ENCODE data around the gene RAB23. TPM values are rescaled to one million over a fixed set of nuclear protein-coding genes. Genes with fewer than 3 reads are reported as not detected.
A peak's percentile ranks its signal among the peaks of the same experiment; 100 is the strongest.

Gene RAB23
- total RNA-seq, 1 experiment from 2014 or later: 16.1 TPM

DNA sequence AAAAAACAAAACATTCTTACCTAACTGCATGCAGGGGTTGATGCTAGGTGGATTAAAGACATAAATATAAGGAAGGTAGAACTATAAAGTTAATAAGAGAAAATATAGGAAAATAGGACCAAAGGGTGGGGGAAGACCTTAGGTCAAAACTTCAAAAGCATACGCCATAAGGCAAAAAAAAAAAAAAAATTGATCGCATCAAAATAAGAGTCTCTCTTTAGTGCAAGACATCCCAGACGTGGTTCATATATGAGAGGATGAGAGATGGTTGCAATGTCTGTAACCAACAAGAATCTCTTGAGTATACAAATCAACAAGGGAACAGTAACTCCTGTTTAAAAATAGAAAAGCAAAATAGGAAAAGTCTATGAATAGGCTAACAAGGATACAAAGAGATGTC, 41.5 kb downstream of the RAB23 start:
- H3K4me3 ChIP-seq (ENCODE audit: insufficient read depth, low read depth, low read length): no peak overlapping the region
- no peaks in the 10 kb centered on the region for H3K27me3 ChIP-seq (ENCODE audit: control insufficient read depth, insufficient read depth, low read length)
- no peak for DNase-seq
- no peaks in the 10 kb centered on the region; the same call in 1 of the 2 replicates for H3K36me3 ChIP-seq (replicated peaks; ENCODE audit: control insufficient read depth, insufficient read depth, low read length)

DNA sequence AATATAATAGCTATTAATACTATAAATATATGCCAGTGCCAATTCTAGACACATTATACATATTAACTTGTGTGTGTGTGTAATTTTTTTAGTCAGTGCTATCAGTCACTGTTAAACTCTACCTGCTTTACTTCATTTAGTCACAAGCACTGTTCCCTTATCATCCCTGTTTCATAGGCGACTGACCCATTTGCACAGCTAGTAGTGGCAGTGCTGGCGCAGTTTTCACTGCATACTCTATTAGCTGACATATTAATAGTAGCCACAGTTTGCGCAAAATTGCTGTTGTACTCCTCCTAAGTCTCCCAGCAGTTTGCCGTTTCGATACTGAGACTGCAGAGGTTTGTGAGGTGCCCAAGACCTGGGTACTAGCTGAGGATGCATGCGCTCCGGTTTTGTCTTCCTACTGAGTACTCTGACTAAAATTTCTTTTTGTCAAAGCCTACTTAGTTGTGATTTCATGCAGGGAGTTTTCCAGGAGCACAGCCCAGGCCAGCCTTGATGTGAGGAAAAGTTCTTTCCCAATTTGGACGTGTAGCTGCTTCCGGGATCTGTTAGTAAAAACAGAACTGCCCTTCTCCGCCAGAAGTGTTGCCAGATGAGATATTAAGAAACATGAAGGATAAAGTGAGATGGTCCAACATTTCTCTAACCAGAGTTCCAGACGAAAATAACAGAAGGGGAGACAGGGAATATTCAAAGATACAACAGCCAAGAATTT, 44.4 kb downstream of the RAB23 start:
- no peak for DNase-seq
- Histone ChIP-seq H3K36me3 (replicated peaks; ENCODE audit: control insufficient read depth, insufficient read depth, low read length) (no peaks in the 10 kb centered on the region), H3K4me3 (ENCODE audit: insufficient read depth, low read depth, low read length) (no peak overlapping the region), H3K27me3 (ENCODE audit: control insufficient read depth, insufficient read depth, low read length) (no peaks in the 10 kb centered on the region)

- Histone ChIP-seq H3K27me3 (ENCODE audit: control insufficient read depth, insufficient read depth, low read length) (no peaks in the 10 kb centered on the region), H3K36me3 (replicated peaks; ENCODE audit: control insufficient read depth, insufficient read depth, low read length) (peaks cover 2% of the 10 kb centered on the region; the same call in 1 of the 2 replicates), H3K4me3 (ENCODE audit: insufficient read depth, low read depth, low read length) (no peak overlapping the region)
- no peak for DNase-seq
These were observed 47.6 kb downstream of the RAB23 start for GRCh38 chr6:57174511-57174907.

DNA sequence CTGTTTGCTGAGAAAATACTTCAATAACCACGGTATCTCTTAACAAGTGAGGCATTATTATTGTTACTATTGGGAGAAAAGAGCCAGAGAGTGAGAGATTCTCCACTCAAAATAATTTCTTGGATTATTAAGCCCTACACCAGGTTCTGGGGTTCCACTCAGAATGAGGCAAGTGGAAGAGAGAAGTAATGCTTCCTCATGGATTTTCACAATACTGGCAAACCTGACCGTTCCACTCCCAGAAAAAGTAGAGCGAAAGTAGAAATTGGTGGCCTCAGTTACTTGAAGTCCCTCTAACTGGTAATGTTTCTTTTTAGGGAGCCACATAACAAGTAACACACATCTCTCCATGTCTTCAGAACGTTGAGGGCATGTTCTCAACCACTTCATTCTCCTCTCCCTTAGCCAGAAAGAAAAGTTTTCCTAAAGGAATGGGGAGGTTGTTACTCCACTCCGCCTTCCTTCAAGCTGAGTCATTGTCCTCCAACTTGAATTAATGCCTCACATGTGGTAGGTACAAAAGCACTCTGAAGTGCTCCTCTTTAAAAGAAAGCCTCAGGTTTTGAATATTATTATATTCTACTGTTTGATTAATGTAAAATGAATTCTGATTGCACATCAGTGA, 48.1 kb downstream of the RAB23 start:
- Histone ChIP-seq H3K4me3 (ENCODE audit: insufficient read depth, low read depth, low read length) (peak overlapping the region; percentile 58), H3K27me3 (ENCODE audit: control insufficient read depth, insufficient read depth, low read length) (no peaks in the 10 kb centered on the region), H3K36me3 (replicated peaks; ENCODE audit: control insufficient read depth, insufficient read depth, low read length) (peaks cover 2% of the 10 kb centered on the region; the same call in 1 of the 2 replicates)
- peak; percentile 34 for DNase-seq

GRCh38 chr6:57173056-57173885, 48.8 kb downstream of the RAB23 start:
- DNase-seq: peak; percentile 46
- H3K4me3 ChIP-seq (ENCODE audit: insufficient read depth, low read depth, low read length): peak overlapping the region; percentile 58
- peaks cover 2% of the 10 kb centered on the region; the same call in 1 of the 2 replicates for H3K36me3 ChIP-seq (replicated peaks; ENCODE audit: control insufficient read depth, insufficient read depth, low read length)
- H3K27me3 ChIP-seq (ENCODE audit: control insufficient read depth, insufficient read depth, low read length): no peaks in the 10 kb centered on the region

- peak; percentile 86 for DNase-seq
- H3K36me3 ChIP-seq (replicated peaks; ENCODE audit: control insufficient read depth, insufficient read depth, low read length): peaks cover 2% of the 10 kb centered on the region; the same call in 1 of the 2 replicates
- H3K27me3 ChIP-seq (ENCODE audit: control insufficient read depth, insufficient read depth, low read length): no peaks in the 10 kb centered on the region
- peak within 1 kb of the TSS; percentile 58 for H3K4me3 ChIP-seq (ENCODE audit: insufficient read depth, low read depth, low read length)
These were observed 49.7 kb downstream of the RAB23 start, which contains the start of gene BAG2 for GRCh38 chr6:57172136-57173055. Gene BAG2, plus strand, starts transcription at chr6:57172326. Its CDS starts 372 bp downstream, at chr6:57172698.

DNA sequence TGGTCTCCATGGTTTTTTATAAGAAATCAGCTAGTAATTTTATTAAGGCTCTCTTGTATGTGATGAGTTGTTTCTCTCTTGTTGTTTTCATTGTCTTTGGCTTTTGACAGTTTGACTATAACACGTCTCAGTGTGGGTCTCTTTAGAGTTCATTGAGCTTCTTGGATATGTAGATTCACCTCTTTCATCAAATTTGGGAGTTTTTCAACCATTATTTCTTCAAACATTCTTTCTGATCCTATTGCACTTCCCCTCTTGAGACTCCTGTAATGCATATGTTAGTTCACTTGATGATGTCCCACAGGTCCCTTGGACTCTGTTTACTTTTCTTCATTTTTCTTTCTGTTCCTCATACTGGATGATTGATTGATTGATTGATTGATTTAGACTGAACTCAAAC, 57.0 kb downstream of the RAB23 start:
- DNase-seq: no peak
- H3K27me3 ChIP-seq (ENCODE audit: control insufficient read depth, insufficient read depth, low read length): no peaks in the 10 kb centered on the region
- peaks cover 2% of the 10 kb centered on the region for H3K36me3 ChIP-seq (replicated peaks; ENCODE audit: control insufficient read depth, insufficient read depth, low read length)
- no peak overlapping the region for H3K4me3 ChIP-seq (ENCODE audit: insufficient read depth, low read depth, low read length)

GRCh38 chr6:57163956-57164355, 58.2 kb downstream of the RAB23 start:
- no peaks in the 10 kb centered on the region for H3K27me3 ChIP-seq (ENCODE audit: control insufficient read depth, insufficient read depth, low read length)
- no peak for DNase-seq
- no peak overlapping the region for H3K4me3 ChIP-seq (ENCODE audit: insufficient read depth, low read depth, low read length)
- H3K36me3 ChIP-seq (replicated peaks; ENCODE audit: control insufficient read depth, insufficient read depth, low read length): no peaks in the 10 kb centered on the region; the same call in 1 of the 2 replicates

- DNase-seq: no peak
- Histone ChIP-seq H3K4me3 (ENCODE audit: insufficient read depth, low read depth, low read length) (no peak overlapping the region), H3K27me3 (ENCODE audit: control insufficient read depth, insufficient read depth, low read length) (no peaks in the 10 kb centered on the region), H3K36me3 (replicated peaks; ENCODE audit: control insufficient read depth, insufficient read depth, low read length) (no peaks in the 10 kb centered on the region; the same call in 1 of the 2 replicates)
These were observed 59.6 kb downstream of the RAB23 start for GRCh38 chr6:57162516-57162915.

DNA sequence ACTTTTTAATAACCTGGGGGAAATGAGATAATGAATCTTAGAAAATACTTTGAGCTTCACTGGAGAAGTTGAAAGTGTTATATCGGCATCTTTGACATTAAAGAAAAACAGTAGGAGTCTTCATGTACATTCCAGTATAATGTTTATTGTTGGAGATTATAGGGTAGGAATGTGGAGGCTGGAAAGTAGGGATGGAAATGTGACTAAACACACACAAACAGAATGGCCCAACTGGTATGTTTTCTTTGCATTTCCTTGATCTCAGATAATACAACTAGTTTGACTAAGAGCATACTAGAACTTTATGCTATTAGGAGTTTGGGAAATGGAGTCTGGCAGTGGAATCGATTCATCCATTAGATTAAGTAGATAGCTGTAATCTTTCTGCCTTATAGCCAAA, 60.1 kb downstream of the RAB23 start:
- no peaks in the 10 kb centered on the region; the same call in 1 of the 2 replicates for H3K36me3 ChIP-seq (replicated peaks; ENCODE audit: control insufficient read depth, insufficient read depth, low read length)

GRCh38 chr6:57159127-57159526, 63.0 kb downstream of the RAB23 start:
- no peaks in the 10 kb centered on the region for H3K27me3 ChIP-seq (ENCODE audit: control insufficient read depth, insufficient read depth, low read length)
- no peak overlapping the region for H3K4me3 ChIP-seq (ENCODE audit: insufficient read depth, low read depth, low read length)
- peaks cover 4% of the 10 kb centered on the region for H3K36me3 ChIP-seq (replicated peaks; ENCODE audit: control insufficient read depth, insufficient read depth, low read length)
- no peak for DNase-seq

More for the DNA sequence above, 60.1 kb downstream of the RAB23 start:
- H3K4me3 ChIP-seq (ENCODE audit: insufficient read depth, low read depth, low read length): no peak overlapping the region
- no peak for DNase-seq
- H3K27me3 ChIP-seq (ENCODE audit: control insufficient read depth, insufficient read depth, low read length): no peaks in the 10 kb centered on the region

DNA sequence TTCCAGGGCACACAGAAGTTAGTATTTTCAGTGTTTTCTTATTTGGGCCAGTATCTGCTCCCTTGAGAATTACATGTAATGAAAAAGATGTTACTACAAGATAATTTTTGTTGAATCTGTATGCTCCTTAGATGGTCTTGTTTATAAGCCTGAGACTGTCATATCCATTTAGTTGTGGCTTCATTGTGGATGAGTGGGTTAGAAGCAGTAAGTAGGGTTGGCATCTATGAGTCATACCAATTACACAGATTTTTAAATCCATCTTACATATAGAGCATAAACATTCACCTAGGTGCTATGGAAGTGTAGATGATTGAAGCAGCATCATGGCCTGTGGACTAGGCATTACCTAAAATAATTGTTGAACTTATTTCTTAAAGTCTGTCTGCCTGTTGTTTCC, 63.4 kb downstream of the RAB23 start:
- Histone ChIP-seq H3K4me3 (ENCODE audit: insufficient read depth, low read depth, low read length) (no peak overlapping the region), H3K36me3 (replicated peaks; ENCODE audit: control insufficient read depth, insufficient read depth, low read length) (peaks cover 7% of the 10 kb centered on the region), H3K27me3 (ENCODE audit: control insufficient read depth, insufficient read depth, low read length) (no peaks in the 10 kb centered on the region)
- DNase-seq: no peak

GRCh38 chr6:57147955-57148858, 73.9 kb downstream of the RAB23 start:
- peaks cover 6% of the 10 kb centered on the region for H3K36me3 ChIP-seq (replicated peaks; ENCODE audit: control insufficient read depth, insufficient read depth, low read length)
- DNase-seq: no peak
- no peaks in the 10 kb centered on the region for H3K27me3 ChIP-seq (ENCODE audit: control insufficient read depth, insufficient read depth, low read length)
- no peak overlapping the region for H3K4me3 ChIP-seq (ENCODE audit: insufficient read depth, low read depth, low read length)

Measured in H7 (cell line).